ENCODE measurements around the gene SHOC2. TPM values are rescaled to one million over a fixed set of nuclear protein-coding genes. Genes with fewer than 3 reads are reported as not detected.

SHOC2 gene
- total RNA-seq, 1 donor from 2014 or later, result 41.8 TPM

GRCh38 chr10:110969183-110969582 is 49.8 kb downstream of the SHOC2 start:
- peaks cover 17% of the 10 kb centered on the region for H3K4me1 Mint-ChIP-seq
- no peak overlapping the region for H3K27ac Mint-ChIP-seq
- intact Hi-C loops (cut with micrococcal nuclease), result no loop called here
- no peak for DNase-seq
- H3K27me3 Mint-ChIP-seq, result no peaks in the 10 kb centered on the region
- no peaks in the 10 kb centered on the region for H3K9me3 Mint-ChIP-seq
- no peak overlapping the region for H3K4me3 Mint-ChIP-seq
- H3K36me3 Mint-ChIP-seq (ENCODE audit: low read depth), result peaks cover 12% of the 10 kb centered on the region

- peaks cover 17% of the 10 kb centered on the region for H3K4me1 Mint-ChIP-seq
- H3K27ac Mint-ChIP-seq, result no peak overlapping the region
- no peaks in the 10 kb centered on the region for H3K27me3 Mint-ChIP-seq
- H3K36me3 Mint-ChIP-seq (ENCODE audit: low read depth), result peaks cover 13% of the 10 kb centered on the region
- no peaks in the 10 kb centered on the region for H3K9me3 Mint-ChIP-seq
- no peak overlapping the region for H3K4me3 Mint-ChIP-seq
- intact Hi-C loops (cut with micrococcal nuclease), result no loop called here
- DNase-seq, result no peak
Measured at GRCh38 chr10:110971638-110972037, 52.2 kb downstream of the SHOC2 start.

GRCh38 chr10:110972231-110973134 is 53.1 kb downstream of the SHOC2 start:
- intact Hi-C loops (cut with micrococcal nuclease), result no loop called here
- Mint-ChIP-seq H3K27ac (no peak overlapping the region), H3K4me3 (no peak overlapping the region), H3K9me3 (no peaks in the 10 kb centered on the region), H3K36me3 (ENCODE audit: low read depth) (peaks cover 13% of the 10 kb centered on the region), H3K27me3 (no peaks in the 10 kb centered on the region), H3K4me1 (peaks cover 17% of the 10 kb centered on the region)
- no peak for DNase-seq

GRCh38 chr10:110973400-110973799 is 54.0 kb downstream of the SHOC2 start:
- Mint-ChIP-seq H3K36me3 (ENCODE audit: low read depth) (peaks cover 13% of the 10 kb centered on the region), H3K4me3 (no peak overlapping the region), H3K27ac (no peak overlapping the region), H3K9me3 (no peaks in the 10 kb centered on the region), H3K27me3 (no peaks in the 10 kb centered on the region), H3K4me1 (peaks cover 14% of the 10 kb centered on the region)
- DNase-seq, result no peak
- intact Hi-C loops (cut with micrococcal nuclease), result no loop called here

- H3K27me3 Mint-ChIP-seq, result no peaks in the 10 kb centered on the region
- peaks cover 18% of the 10 kb centered on the region for H3K4me1 Mint-ChIP-seq
- intact Hi-C loops (cut with micrococcal nuclease), result no loop called here
- H3K9me3 Mint-ChIP-seq, result peaks cover 11% of the 10 kb centered on the region
- H3K36me3 Mint-ChIP-seq (ENCODE audit: low read depth), result peaks cover 27% of the 10 kb centered on the region
- no peak for DNase-seq
- H3K27ac Mint-ChIP-seq, result no peak overlapping the region
- H3K4me3 Mint-ChIP-seq, result no peak overlapping the region
Measured at GRCh38 chr10:110976577-110976976, 57.2 kb downstream of the SHOC2 start.

- peaks cover 11% of the 10 kb centered on the region for H3K9me3 Mint-ChIP-seq
- intact Hi-C loops (cut with micrococcal nuclease), result no loop called here
- H3K27me3 Mint-ChIP-seq, result no peaks in the 10 kb centered on the region
- DNase-seq, result no peak
- peaks cover 27% of the 10 kb centered on the region for H3K36me3 Mint-ChIP-seq (ENCODE audit: low read depth)
- no peak overlapping the region for H3K4me3 Mint-ChIP-seq
- H3K4me1 Mint-ChIP-seq, result peaks cover 16% of the 10 kb centered on the region
- H3K27ac Mint-ChIP-seq, result no peak overlapping the region
Measured at GRCh38 chr10:110977662-110978061, 58.3 kb downstream of the SHOC2 start.

- peaks cover 16% of the 10 kb centered on the region for H3K4me1 Mint-ChIP-seq
- intact Hi-C loops (cut with micrococcal nuclease), result no loop called here
- H3K4me3 Mint-ChIP-seq, result no peak overlapping the region
- H3K36me3 Mint-ChIP-seq (ENCODE audit: low read depth), result peaks cover 28% of the 10 kb centered on the region
- no peaks in the 10 kb centered on the region for H3K27me3 Mint-ChIP-seq
- peaks cover 11% of the 10 kb centered on the region for H3K9me3 Mint-ChIP-seq
- no peak for DNase-seq
- H3K27ac Mint-ChIP-seq, result no peak overlapping the region
Measured at GRCh38 chr10:110978204-110978603, 58.8 kb downstream of the SHOC2 start.

GRCh38 chr10:110979611-110980010 is 60.2 kb downstream of the SHOC2 start:
- intact Hi-C loops (cut with micrococcal nuclease), result no loop called here
- H3K4me1 Mint-ChIP-seq, result peaks cover 16% of the 10 kb centered on the region
- no peak overlapping the region for H3K27ac Mint-ChIP-seq
- DNase-seq, result no peak
- H3K27me3 Mint-ChIP-seq, result no peaks in the 10 kb centered on the region
- H3K9me3 Mint-ChIP-seq, result peaks cover 11% of the 10 kb centered on the region
- no peak overlapping the region for H3K4me3 Mint-ChIP-seq
- peaks cover 29% of the 10 kb centered on the region for H3K36me3 Mint-ChIP-seq (ENCODE audit: low read depth)

GRCh38 chr10:110980807-110981206 is 61.4 kb downstream of the SHOC2 start:
- no peak for DNase-seq
- intact Hi-C loops (cut with micrococcal nuclease), result no loop called here
- no peak overlapping the region for H3K4me3 Mint-ChIP-seq
- peak overlapping the region; percentile 20 for H3K27ac Mint-ChIP-seq
- peaks cover 20% of the 10 kb centered on the region for H3K4me1 Mint-ChIP-seq
- H3K9me3 Mint-ChIP-seq, result peaks cover 11% of the 10 kb centered on the region
- no peaks in the 10 kb centered on the region for H3K27me3 Mint-ChIP-seq
- H3K36me3 Mint-ChIP-seq (ENCODE audit: low read depth), result peaks cover 30% of the 10 kb centered on the region

- intact Hi-C loops (cut with micrococcal nuclease), result no loop called here
- Mint-ChIP-seq H3K27ac (no peak overlapping the region), H3K4me3 (no peak overlapping the region), H3K36me3 (ENCODE audit: low read depth) (peaks cover 30% of the 10 kb centered on the region), H3K4me1 (peaks cover 20% of the 10 kb centered on the region), H3K9me3 (peaks cover 13% of the 10 kb centered on the region), H3K27me3 (no peaks in the 10 kb centered on the region)
- no peak for DNase-seq
Measured at GRCh38 chr10:110983466-110983865, 64.1 kb downstream of the SHOC2 start.

- intact Hi-C loops (cut with micrococcal nuclease), result loop anchor here (1.0 kb wide), 1 partner anchor 8 kb away; no protein-coding TSS in a partner anchor
- peaks cover 11% of the 10 kb centered on the region for H3K4me1 Mint-ChIP-seq
- no peak for DNase-seq
- no peak overlapping the region for H3K27ac Mint-ChIP-seq
- H3K9me3 Mint-ChIP-seq, result peaks cover 10% of the 10 kb centered on the region
- no peak overlapping the region for H3K4me3 Mint-ChIP-seq
- H3K36me3 Mint-ChIP-seq (ENCODE audit: low read depth), result peaks cover 30% of the 10 kb centered on the region
- H3K27me3 Mint-ChIP-seq, result no peaks in the 10 kb centered on the region
Measured at GRCh38 chr10:110985497-110986275, 66.3 kb downstream of the SHOC2 start.

- Mint-ChIP-seq H3K4me3 (no peak overlapping the region), H3K27me3 (no peaks in the 10 kb centered on the region)
- intact Hi-C loops (cut with micrococcal nuclease), result no loop called here
Measured at GRCh38 chr10:110989016-110989415, 69.6 kb downstream of the SHOC2 start.

GRCh38 chr10:110992006-110992800 is 72.8 kb downstream of the SHOC2 start:
- Mint-ChIP-seq H3K4me1 (peaks cover 21% of the 10 kb centered on the region), H3K9me3 (peaks cover 9% of the 10 kb centered on the region), H3K4me3 (peak overlapping the region; percentile 66), H3K27ac (no peak overlapping the region), H3K27me3 (no peaks in the 10 kb centered on the region), H3K36me3 (ENCODE audit: low read depth) (peaks cover 26% of the 10 kb centered on the region)
- no peak for DNase-seq
- intact Hi-C loops (cut with micrococcal nuclease), result loop anchor here (2.0 to 5.0 kb wide), 3 partner anchors 35 to 1545 kb away; no protein-coding TSS in a partner anchor

More at GRCh38 chr10:110989016-110989415, 69.6 kb downstream of the SHOC2 start:
- no peak overlapping the region for H3K27ac Mint-ChIP-seq
- peaks cover 9% of the 10 kb centered on the region for H3K9me3 Mint-ChIP-seq
- peaks cover 25% of the 10 kb centered on the region for H3K4me1 Mint-ChIP-seq
- peaks cover 25% of the 10 kb centered on the region for H3K36me3 Mint-ChIP-seq (ENCODE audit: low read depth)
- no peak for DNase-seq
